ENCODE measurements around the gene KBTBD4.
A peak's percentile ranks its signal among the peaks of the same experiment; 100 is the strongest.
"Not testable (repeated sequence)": the region's sequence is repeated elsewhere in the genome, so short reads cannot be mapped to it uniquely, and the experiment has no call there.

The KBTBD4 gene

DNA sequence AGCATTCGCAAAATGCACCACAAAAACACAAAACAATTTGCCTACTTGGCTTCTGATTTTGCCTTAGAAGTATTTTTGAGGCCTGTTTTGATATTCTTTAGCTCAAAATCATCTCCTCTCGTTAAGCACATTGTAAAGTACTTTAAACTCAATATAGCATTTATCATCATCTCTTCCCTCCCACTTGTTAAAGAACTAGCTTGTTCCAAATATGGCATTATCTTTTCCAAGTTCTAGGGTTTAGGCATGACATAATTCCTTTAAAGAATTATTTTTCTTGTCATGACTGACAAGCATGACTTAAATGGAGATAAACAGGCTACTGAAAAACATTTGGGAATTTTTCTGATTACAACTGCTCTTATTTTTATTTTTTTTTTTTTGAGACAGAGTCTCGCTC, 47.1 kb downstream of the KBTBD4 start:
- ChIA-PET POLR2A (interaction anchor here (1.0 kb wide), 1 partner anchor 22 kb away, joined by 3 read pairs; no protein-coding TSS in a partner anchor), CTCF (interaction anchor here (0.8 to 1.6 kb wide), 5 partner anchors 13 to 85 kb away, joined by 3 to 8 read pairs (median 3); partner anchors contain the start of gene CELF1)
- no peak overlapping the region for H3K4me3 ChIP-seq (ENCODE audit: low read depth, low read length)
- no peak for DNase-seq (ENCODE audit: low read depth, low spot score)
- TF ChIP-seq, protein P1, sequence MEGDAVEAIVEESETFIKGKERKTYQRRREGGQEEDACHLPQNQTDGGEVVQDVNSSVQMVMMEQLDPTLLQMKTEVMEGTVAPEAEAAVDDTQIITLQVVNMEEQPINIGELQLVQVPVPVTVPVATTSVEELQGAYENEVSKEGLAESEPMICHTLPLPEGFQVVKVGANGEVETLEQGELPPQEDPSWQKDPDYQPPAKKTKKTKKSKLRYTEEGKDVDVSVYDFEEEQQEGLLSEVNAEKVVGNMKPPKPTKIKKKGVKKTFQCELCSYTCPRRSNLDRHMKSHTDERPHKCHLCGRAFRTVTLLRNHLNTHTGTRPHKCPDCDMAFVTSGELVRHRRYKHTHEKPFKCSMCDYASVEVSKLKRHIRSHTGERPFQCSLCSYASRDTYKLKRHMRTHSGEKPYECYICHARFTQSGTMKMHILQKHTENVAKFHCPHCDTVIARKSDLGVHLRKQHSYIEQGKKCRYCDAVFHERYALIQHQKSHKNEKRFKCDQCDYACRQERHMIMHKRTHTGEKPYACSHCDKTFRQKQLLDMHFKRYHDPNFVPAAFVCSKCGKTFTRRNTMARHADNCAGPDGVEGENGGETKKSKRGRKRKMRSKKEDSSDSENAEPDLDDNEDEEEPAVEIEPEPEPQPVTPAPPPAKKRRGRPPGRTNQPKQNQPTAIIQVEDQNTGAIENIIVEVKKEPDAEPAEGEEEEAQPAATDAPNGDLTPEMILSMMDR (IDR thresholded peaks at IDR 0.05; ENCODE audit: insufficient read depth, low read length, missing control alignments) = no peak

- ChIA-PET POLR2A (interaction anchor here (1.0 kb wide), 2 partner anchors 10 to 23 kb away, joined by 3 read pairs; no protein-coding TSS in a partner anchor), CTCF (interaction anchor here (1.2 to 1.5 kb wide), 2 partner anchors 12 to 22 kb away, joined by 3 to 4 read pairs; partner anchors contain the start of gene CELF1)
- not testable (repeated sequence) for DNase-seq (ENCODE audit: low read depth, low spot score); H3K4me3 ChIP-seq (ENCODE audit: low read depth, low read length)
Measured at GRCh38 chr11:47530721-47531120, 48.0 kb downstream of the KBTBD4 start.

- ChIA-PET POLR2A (interaction anchor here (1.0 kb wide), 1 partner anchor 10 kb away, joined by 3 read pairs; no protein-coding TSS in a partner anchor), CTCF (interaction anchor here (1.5 kb wide), 1 partner anchor 23 kb away, joined by 4 read pairs; the partner anchor contains the start of gene CELF1)
- no peak for DNase-seq (ENCODE audit: low read depth, low spot score)
Measured at GRCh38 chr11:47529951-47530350, 48.8 kb downstream of the KBTBD4 start.

GRCh38 chr11:47527186-47527585, 51.6 kb downstream of the KBTBD4 start:
- no peak overlapping the region for H3K4me3 ChIP-seq (ENCODE audit: low read depth, low read length)
- POLR2A ChIA-PET = no interaction called here
- DNase-seq (ENCODE audit: low read depth, low spot score) = no peak
- CTCF ChIA-PET = interaction anchor here (1.1 kb wide), 1 partner anchor 13 kb away, joined by 4 read pairs; no protein-coding TSS in a partner anchor
- TF ChIP-seq, protein P1 (IDR thresholded peaks at IDR 0.05; ENCODE audit: insufficient read depth, low read length, missing control alignments) = no peak

More at GRCh38 chr11:47529951-47530350, 48.8 kb downstream of the KBTBD4 start:
- TF ChIP-seq, protein P1 (IDR thresholded peaks at IDR 0.05; ENCODE audit: insufficient read depth, low read length, missing control alignments) = no peak
- H3K4me3 ChIP-seq (ENCODE audit: low read depth, low read length) = no peak overlapping the region

- CTCF ChIA-PET; POLR2A ChIA-PET; DNase-seq (ENCODE audit: low read depth, low spot score); H3K4me3 ChIP-seq (ENCODE audit: low read depth, low read length): not testable (repeated sequence)
Measured at GRCh38 chr11:47526032-47526431, 52.7 kb downstream of the KBTBD4 start.

- POLR2A ChIA-PET = interaction anchor here (1.7 kb wide), 1 partner anchor 9 kb away, joined by 8 read pairs; no protein-coding TSS in a partner anchor
- TF ChIP-seq, protein P1 (IDR thresholded peaks at IDR 0.05; ENCODE audit: insufficient read depth, low read length, missing control alignments) = no peak
- 0 out of 2 replicates have a peak overlapping the region, but pooled peaks have one; percentile 12 for H3K4me3 ChIP-seq (ENCODE audit: low read depth, low read length)
- CTCF ChIA-PET = interaction anchor here (2.1 kb wide), 1 partner anchor 27 kb away, joined by 7 read pairs; no protein-coding TSS in a partner anchor
- no peak for DNase-seq (ENCODE audit: low read depth, low spot score)
Measured at GRCh38 chr11:47524291-47524874, 54.4 kb downstream of the KBTBD4 start.

DNA sequence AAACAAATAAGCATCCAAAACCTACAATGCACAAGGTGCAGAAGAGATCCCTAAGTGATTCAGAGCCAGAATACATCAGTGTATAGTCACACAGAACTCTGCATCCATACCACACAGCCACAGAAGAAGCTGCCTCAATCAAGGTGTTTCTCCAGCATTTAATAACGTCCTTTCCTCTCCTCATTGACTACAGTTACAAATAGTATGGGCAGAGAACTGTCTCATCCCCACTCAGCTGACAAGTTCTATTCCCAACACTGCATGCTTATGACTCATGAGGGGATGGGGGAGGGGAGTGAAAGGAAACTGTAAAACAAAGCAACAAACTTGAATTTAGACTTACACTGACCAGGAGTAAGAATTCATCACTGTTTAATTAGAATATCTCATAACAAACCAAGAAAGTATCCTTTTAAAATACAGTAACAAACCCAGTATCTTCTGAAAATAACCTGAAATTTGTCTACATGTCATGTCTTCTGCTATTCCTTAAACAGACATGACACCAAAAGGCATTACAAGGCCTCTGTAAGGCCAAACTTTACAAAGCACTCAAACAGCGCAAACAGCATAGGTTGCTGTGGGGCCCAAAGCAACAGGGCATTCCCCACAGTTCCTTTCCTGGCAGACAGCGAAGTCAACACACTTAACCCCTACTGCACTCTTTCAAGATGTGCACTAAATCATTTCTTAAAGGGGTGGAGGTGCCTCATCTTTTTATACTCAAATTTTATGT, 55.1 kb downstream of the KBTBD4 start:
- H3K4me3 ChIP-seq (ENCODE audit: low read depth, low read length) = peak overlapping the region; percentile 29
- ChIA-PET CTCF (interaction anchor here (2.1 kb wide), 1 partner anchor 28 kb away, joined by 7 read pairs; no protein-coding TSS in a partner anchor), POLR2A (interaction anchor here (1.7 kb wide), 1 partner anchor 10 kb away, joined by 8 read pairs; no protein-coding TSS in a partner anchor)
- TF ChIP-seq, protein P1 (IDR thresholded peaks at IDR 0.05; ENCODE audit: insufficient read depth, low read length, missing control alignments) = no peak
- DNase-seq (ENCODE audit: low read depth, low spot score) = no peak

Data from AG04449 (cell line).